K562 (cell line): ENCODE results near the gene DAGLB. TPM values are rescaled to one million over a fixed set of nuclear protein-coding genes. Genes with fewer than 3 reads are reported as not detected.

ENCODE experiments used
- ATAC-seq: fragments of 200-7000 bp; cut with Tn5 transposase; 3 replicates; pipeline ENCODE4 v1.9.1; 2020; ENCODE audit warnings: moderate library complexity
- BruUV-seq: library from RNA; stranded (reverse); fragments of 400-500 nt; replicated peaks from 2 replicates; lab custom pipeline; 2021; lab: Mats Ljungman, UMichigan
- CTCF ChIA-PET: fragments of 300-600 bp; formaldehyde crosslinking; extraction: SDS; loops from one replicate; lab custom pipeline; 2021; ENCODE audit warnings: low intra/inter-chr PET ratio; lab: Yijun Ruan, JAX
- POLR2A ChIA-PET: fragments of 300-600, 350-650 bp; sonication (Branson Sonifier 250); formaldehyde crosslinking; extraction: SDS; loops from one replicate; lab custom pipeline; 2021; ENCODE audit warnings: antibody characterized with exemption, inconsistent platforms; lab: Yijun Ruan, JAX
- DNase-seq, 4 experiments: peaks; one replicate each; pipeline versions ENCODE4 v3.0.0 to v3.0.0-alpha.2; 2011 to 2018; ENCODE audit warnings: low spot score in 3 of 4, mixed read lengths in 3 of 4; ENCODE audit errors: extremely low read depth in 1 of 4
- FAIRE-seq: peaks from 2 replicates; lab custom pipeline; 2011; peaks lifted over from hg19 to GRCh38; lab: Jason Lieb, UNC
- H2AFZ ChIP-seq: 2 replicates; pipeline ENCODE4 v1.6.0; 2011; ENCODE audit warnings: low read depth, low read length, control low read depth, inconsistent platforms
- H3K27ac ChIP-seq: fragments of 200-600 bp; 3 replicates; pipeline ENCODE4 v1.8.0; 2011; ENCODE audit warnings: low read depth, mild to moderate bottlenecking, control low read depth, inconsistent platforms, low read length, moderate library complexity, mixed read lengths; ENCODE audit errors: extremely low read depth
- H3K27me3 ChIP-seq, 2 experiments: fragments of 300-600 bp in 1 of 2; 2 replicates in 1 of 2; 3 replicates in 1 of 2; pipeline versions ENCODE4 v1.6.0 to v1.8.0; 2011; ENCODE audit warnings: inconsistent platforms in 2 of 2, low read length in 2 of 2, mild to moderate bottlenecking in 1 of 2, mixed read lengths in 1 of 2, moderate library complexity in 1 of 2; ENCODE audit not compliant: control insufficient read depth in 2 of 2, insufficient read depth in 2 of 2
- H3K36me3 ChIP-seq: fragments of 300-600 bp; 3 replicates; pipeline ENCODE4 v1.8.0; 2011; ENCODE audit warnings: mild to moderate bottlenecking, low read length, inconsistent platforms; ENCODE audit not compliant: control insufficient read depth, insufficient read depth
- H3K4me1 ChIP-seq, 2 experiments: fragments of 200-600 bp in 1 of 2; replicated peaks in 1 of 2; 2 replicates in 1 of 2; 3 replicates in 1 of 2; pipeline versions ENCODE4 v1.5.1 to v1.8.0; 2011; ENCODE audit warnings: inconsistent platforms in 2 of 2, low read length in 2 of 2, mild to moderate bottlenecking in 1 of 2, mixed read lengths in 1 of 2, moderate library complexity in 1 of 2; ENCODE audit not compliant: control insufficient read depth in 2 of 2, insufficient read depth in 2 of 2
- H3K4me2 ChIP-seq: 2 replicates; pipeline ENCODE4 v1.6.1; 2011; ENCODE audit warnings: low read length, control low read depth, inconsistent platforms, mixed read lengths; ENCODE audit not compliant: insufficient read depth
- H3K4me3 ChIP-seq: fragments of 200-600 bp; sonication (generic), shearing (Covaris generic); 2 replicates; pipeline ENCODE4 v1.5.1; 2016; ENCODE audit warnings: control low read depth, inconsistent platforms
- H3K79me2 ChIP-seq: fragments of 200-600 bp; 3 replicates; pipeline ENCODE4 v1.8.0; 2011; ENCODE audit warnings: low read length, inconsistent platforms; ENCODE audit not compliant: control insufficient read depth, insufficient read depth
- H3K9ac ChIP-seq, 2 experiments: 2 replicates each; pipeline versions ENCODE4 v1.6.0 to v1.6.1; 2011; ENCODE audit warnings: low read depth in 2 of 2, low read length in 2 of 2, control low read depth in 1 of 2, inconsistent platforms in 1 of 2, mild to moderate bottlenecking in 1 of 2, mixed read lengths in 1 of 2; ENCODE audit not compliant: insufficient read depth in 1 of 2
- H3K9me1 ChIP-seq: one replicate; pipeline ENCODE4 v1.6.0; 2011; ENCODE audit warnings: inconsistent platforms, mild to moderate bottlenecking, low read length, moderate library complexity; ENCODE audit not compliant: control insufficient read depth, insufficient read depth
- H3K9me3 ChIP-seq: replicated peaks from 2 replicates; pipeline ENCODE4 v1.5.1; 2011; ENCODE audit warnings: low read depth, low read length, inconsistent platforms; ENCODE audit not compliant: control insufficient read depth, insufficient read depth
- H4K20me1 ChIP-seq: replicated peaks from 2 replicates; pipeline ENCODE4 v1.6.1; 2011; ENCODE audit warnings: low read length, inconsistent platforms, mixed read lengths; ENCODE audit not compliant: control insufficient read depth, insufficient read depth
- BCOR ChIP-seq: fragments of 450-650 bp; IDR thresholded peaks from 2 replicates; pipeline ENCODE4 v1.6.1; 2016
- GATA2 ChIP-seq: sonication (generic); formaldehyde crosslinking; IDR thresholded peaks from 2 replicates; pipeline ENCODE4 v1.4.0; 2020; ENCODE audit warnings: mild to moderate bottlenecking, missing genetic modification reagents
- HDAC1 ChIP-seq, 2 experiments: fragments of 450-650 bp; IDR thresholded peaks; 2 replicates each; pipeline ENCODE4 v1.6.1; 2016 to 2017; ENCODE audit warnings: inconsistent platforms in 1 of 2, mild to moderate bottlenecking in 1 of 2, moderate library complexity in 1 of 2
- LCOR ChIP-seq: sonication (generic); formaldehyde crosslinking; IDR thresholded peaks from 2 replicates; pipeline ENCODE4 v1.8.0; 2022; ENCODE audit warnings: mild to moderate bottlenecking, missing genetic modification reagents
- MCM5 ChIP-seq: fragments of 450-650 bp; IDR thresholded peaks from 2 replicates; pipeline ENCODE4 v1.6.1; 2016; ENCODE audit warnings: low read depth
- SIN3A ChIP-seq, 2 experiments: fragments of 150-350 bp in 1 of 2; IDR thresholded peaks; 2 replicates each; pipeline ENCODE4 v1.6.1; 2011 to 2016; ENCODE audit warnings: borderline replicate concordance in 2 of 2, low read depth in 2 of 2, low read length in 2 of 2, mild to moderate bottlenecking in 2 of 2, moderate library complexity in 2 of 2; ENCODE audit not compliant: control insufficient read depth in 1 of 2
- SREBF2 ChIP-seq: sonication (generic); formaldehyde crosslinking; IDR thresholded peaks from 2 replicates; pipeline ENCODE4 v1.4.0; 2020; ENCODE audit warnings: mild to moderate bottlenecking, missing genetic modification reagents
- STAG1 ChIP-seq: sonication (generic); formaldehyde crosslinking; IDR thresholded peaks from 2 replicates; pipeline ENCODE4 v1.5.0; 2020; ENCODE audit warnings: missing genetic modification reagents, borderline replicate concordance
- TARDBP ChIP-seq: fragments of 450-650 bp; IDR thresholded peaks from 2 replicates; pipeline ENCODE4 v1.6.1; 2016
- ZEB2 ChIP-seq: fragments of 450-650 bp; IDR thresholded peaks from 2 replicates; pipeline ENCODE4 v1.6.1; 2016
- WGBS: fragments of 100-300 bp; shearing (Covaris generic); methylation state at CpG from one replicate; pipeline ENCODE4 v1.1.6; 2016; ENCODE audit warnings: low coverage, mixed read lengths; ENCODE audit not compliant: insufficient coverage; ENCODE audit errors: missing lambda C conversion rate; 5-methylcytosine and 5-hydroxymethylcytosine counted together
- in situ Hi-C: fragments of 300-500 bp; cut with MboI; formaldehyde crosslinking; loops from 4 replicates; pipeline ENCODE4 v1.15.0; 2018; ENCODE audit warnings: inconsistent platforms, mixed read lengths
- intact Hi-C: fragments of 100-400 bp; cut with micrococcal nuclease; formaldehyde crosslinking; loops from 2 replicates; pipeline ENCODE4 v1.14.2; 2022
- polyA plus RNA-seq, 8 experiments: library from polyadenylated mRNA; depleted of rRNA in 4 of 8; stranded (reverse) in 5 of 8; unstranded in 3 of 8; fragments of >200 nt; fragmentation: Nextera tagmentation in 2 of 8; fragmentation: Illumina TruSeq in 1 of 8; extraction: Ambion mirVana in 2 of 8; extraction: Trizol in 1 of 8; gene quantifications; 2 replicates each; pipeline versions ENCODE4 v1.2.1 to v1.2.3, GENCODE V29; 2011 to 2014; ENCODE audit warnings: inconsistent platforms in 1 of 8, missing spikeins in 1 of 8
- total RNA-seq, 7 experiments: library from RNA; depleted of rRNA in 6 of 7; stranded (reverse); fragments of >200 nt in 6 of 7; fragmentation: Illumina TruSeq in 2 of 7; extraction: Trizol in 2 of 7; gene quantifications; 2 replicates each; pipeline versions ENCODE4 v1.2.1 to v1.2.3, GENCODE V29; 2011 to 2021; ENCODE audit warnings: low replicate concordance in 1 of 7
- TF ChIP-seq, protein P1 (sequence below), 2 experiments: fragments of 450-650 bp; conservative IDR thresholded peaks; 2 replicates each; pipeline ENCODE4 v1.6.1; 2017; ENCODE audit warnings: mild to moderate bottlenecking in 2 of 2, moderate library complexity in 2 of 2
- TF ChIP-seq, protein P2 (sequence below): fragments of 250-450 bp; sonication (Bioruptor Pico); IDR thresholded peaks from 2 replicates; pipeline ENCODE4 v1.4.0; 2020; ENCODE audit warnings: mild to moderate bottlenecking
- TF ChIP-seq, protein P3 (sequence below): sonication (generic); formaldehyde crosslinking; IDR thresholded peaks from 2 replicates; pipeline ENCODE4 v1.8.0; 2022; ENCODE audit warnings: missing genetic modification reagents, mild to moderate bottlenecking, moderate library complexity, borderline replicate concordance

The DAGLB gene
- total and polyA plus RNA-seq, 9 of the 15 experiments (the other 6 are each of a cell fraction or from before 2014, with no cell fraction given) = 0.92 to 16.4 (median 9.3) TPM

DNA sequence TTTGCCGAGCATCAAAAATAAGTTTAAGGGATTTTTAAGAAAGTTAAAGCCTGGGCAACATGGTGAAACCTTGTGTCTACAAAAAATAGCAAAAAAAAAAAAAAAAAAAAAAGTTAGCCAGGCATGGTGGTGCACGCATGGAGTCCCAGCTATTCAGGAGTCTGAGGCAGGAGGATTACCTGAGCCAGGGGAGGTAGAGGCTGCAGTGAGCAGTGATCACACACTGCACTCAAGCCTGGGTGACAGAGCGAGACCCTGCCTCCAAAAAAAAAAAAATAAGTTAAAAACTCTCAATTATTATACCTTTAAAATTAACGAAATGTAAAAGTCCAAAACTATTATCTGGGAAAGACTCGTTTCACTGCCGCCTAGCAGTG lies 35.0 kb upstream of the DAGLB start:
- Histone ChIP-seq H2AFZ (no peak overlapping the region), H3K27ac (peak overlapping the region; percentile 94; the same call in 1 of the 3 replicates)
- no TSS peak for BruUV-seq
- TF ChIP-seq, protein P1, sequence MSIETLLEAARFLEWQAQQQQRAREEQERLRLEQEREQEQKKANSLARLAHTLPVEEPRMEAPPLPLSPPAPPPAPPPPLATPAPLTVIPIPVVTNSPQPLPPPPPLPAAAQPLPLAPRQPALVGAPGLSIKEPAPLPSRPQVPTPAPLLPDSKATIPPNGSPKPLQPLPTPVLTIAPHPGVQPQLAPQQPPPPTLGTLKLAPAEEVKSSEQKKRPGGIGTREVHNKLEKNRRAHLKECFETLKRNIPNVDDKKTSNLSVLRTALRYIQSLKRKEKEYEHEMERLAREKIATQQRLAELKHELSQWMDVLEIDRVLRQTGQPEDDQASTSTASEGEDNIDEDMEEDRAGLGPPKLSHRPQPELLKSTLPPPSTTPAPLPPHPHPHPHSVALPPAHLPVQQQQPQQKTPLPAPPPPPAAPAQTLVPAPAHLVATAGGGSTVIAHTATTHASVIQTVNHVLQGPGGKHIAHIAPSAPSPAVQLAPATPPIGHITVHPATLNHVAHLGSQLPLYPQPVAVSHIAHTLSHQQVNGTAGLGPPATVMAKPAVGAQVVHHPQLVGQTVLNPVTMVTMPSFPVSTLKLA (conservative IDR thresholded peaks at IDR 0.05) = no peak
- TF ChIP-seq SIN3A (IDR thresholded peaks at IDR 0.05; ENCODE audit: borderline replicate concordance in 2 of 2, control insufficient read depth in 1 of 2, low read depth in 2 of 2, low read length in 2 of 2) (no peak), HDAC1 (IDR thresholded peaks at IDR 0.05) (no peak), LCOR (CRISPR knock-in tag) (no peak), GATA2 (CRISPR knock-in tag) (0 out of 2 replicates have a peak, but pooled peaks have one; percentile 18), ZEB2 (0 out of 2 replicates have a peak, but pooled peaks have one; percentile 36), MCM5 (no peak), TARDBP (no peak), BCOR (no peak), STAG1 (CRISPR knock-in tag) (no peak), SREBF2 (no peak)
- TF ChIP-seq, protein P2, sequence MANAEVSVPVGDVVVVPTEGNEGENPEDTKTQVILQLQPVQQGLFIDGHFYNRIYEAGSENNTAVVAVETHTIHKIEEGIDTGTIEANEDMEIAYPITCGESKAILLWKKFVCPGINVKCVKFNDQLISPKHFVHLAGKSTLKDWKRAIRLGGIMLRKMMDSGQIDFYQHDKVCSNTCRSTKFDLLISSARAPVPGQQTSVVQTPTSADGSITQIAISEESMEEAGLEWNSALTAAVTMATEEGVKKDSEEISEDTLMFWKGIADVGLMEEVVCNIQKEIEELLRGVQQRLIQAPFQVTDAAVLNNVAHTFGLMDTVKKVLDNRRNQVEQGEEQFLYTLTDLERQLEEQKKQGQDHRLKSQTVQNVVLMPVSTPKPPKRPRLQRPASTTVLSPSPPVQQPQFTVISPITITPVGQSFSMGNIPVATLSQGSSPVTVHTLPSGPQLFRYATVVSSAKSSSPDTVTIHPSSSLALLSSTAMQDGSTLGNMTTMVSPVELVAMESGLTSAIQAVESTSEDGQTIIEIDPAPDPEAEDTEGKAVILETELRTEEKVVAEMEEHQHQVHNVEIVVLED (CRISPR knock-in tag) = no peak
- TF ChIP-seq, protein P3, sequence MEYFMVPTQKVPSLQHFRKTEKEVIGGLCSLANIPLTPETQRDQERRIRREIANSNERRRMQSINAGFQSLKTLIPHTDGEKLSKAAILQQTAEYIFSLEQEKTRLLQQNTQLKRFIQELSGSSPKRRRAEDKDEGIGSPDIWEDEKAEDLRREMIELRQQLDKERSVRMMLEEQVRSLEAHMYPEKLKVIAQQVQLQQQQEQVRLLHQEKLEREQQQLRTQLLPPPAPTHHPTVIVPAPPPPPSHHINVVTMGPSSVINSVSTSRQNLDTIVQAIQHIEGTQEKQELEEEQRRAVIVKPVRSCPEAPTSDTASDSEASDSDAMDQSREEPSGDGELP (CRISPR knock-in tag) = no peak

More for the DNA sequence above, 35.0 kb upstream of the DAGLB start:
- peak overlapping the region; percentile 93 for H3K4me2 ChIP-seq
- peaks cover 39% of the 10 kb centered on the region for H3K36me3 ChIP-seq
- ChIA-PET POLR2A (interaction anchor here (0.6 kb wide), 2 partner anchors 43 to 126 kb away, joined by 3 read pairs; no protein-coding TSS in a partner anchor), CTCF (no interaction called here)
- intact Hi-C loops = no loop called here
- no peaks in the 10 kb centered on the region for H3K9me3 ChIP-seq
- H3K9me1 ChIP-seq = peaks cover 10% of the 10 kb centered on the region
- ATAC-seq = peak; percentile 7
- peak overlapping the region; percentile 100 for H3K4me3 ChIP-seq
- H3K27me3 ChIP-seq = peaks cover 0 to 8% of the 10 kb centered on the region in 2 experiments; a peak in 1 of 5 replicates
- FAIRE-seq = no peak
- peak overlapping the region; percentile 96 to 98 for H3K9ac ChIP-seq
- WGBS = 11% methylated on average over 6 of the region's 6 CpGs
- peaks cover 63% of the 10 kb centered on the region for H3K79me2 ChIP-seq
- no peak for DNase-seq
- in situ Hi-C loops = no loop called here
- peaks cover 18 to 19% of the 10 kb centered on the region in 2 experiments; a peak in 4 of 5 replicates for H3K4me1 ChIP-seq
- peaks cover 36% of the 10 kb centered on the region for H4K20me1 ChIP-seq
